CD4-positive, alpha-beta T cell treated with Interferon gamma for 1 hour (primary cell): ENCODE results near the gene MIGA2.

Experiments
- DNase-seq: peaks from one replicate; pipeline ENCODE4 v3.0.0-alpha.2; 2020

Gene MIGA2

GRCh38 chr9:129075996-129076639 is 39.7 kb downstream of the MIGA2 start:
- DNase-seq, result no peak

- no peak for DNase-seq
Measured at GRCh38 chr9:129076640-129077037, 40.2 kb downstream of the MIGA2 start.

- DNase-seq, result no peak
Measured at GRCh38 chr9:129077236-129077635, 40.8 kb downstream of the MIGA2 start.

GRCh38 chr9:129078691-129079503 is 42.5 kb downstream of the MIGA2 start:
- DNase-seq, result no peak

- no peak for DNase-seq
Measured at GRCh38 chr9:129079829-129080228, 43.4 kb downstream of the MIGA2 start.

- DNase-seq, result no peak
Measured at GRCh38 chr9:129080298-129080600, 43.8 kb downstream of the MIGA2 start.

GRCh38 chr9:129080601-129081387 is 44.4 kb downstream of the MIGA2 start, which contains the start of gene DOLPP1:
Gene DOLPP1 (plus strand): TSS chr9:129081111. CDS start chr9:129081132, 21 bp downstream.
- peak; percentile 100 for DNase-seq

GRCh38 chr9:129081388-129081904 is 45.0 kb downstream of the MIGA2 start:
- no peak for DNase-seq

- DNase-seq, result no peak
Measured at GRCh38 chr9:129084087-129084486, 47.7 kb downstream of the MIGA2 start.

GRCh38 chr9:129089246-129089645 is 52.8 kb downstream of the MIGA2 start:
- DNase-seq, result no peak

GRCh38 chr9:129093602-129094386 is 57.4 kb downstream of the MIGA2 start:
- DNase-seq, result no peak

- no peak for DNase-seq
Measured at GRCh38 chr9:129094387-129095169, 58.2 kb downstream of the MIGA2 start.

- DNase-seq, result no peak
Measured at GRCh38 chr9:129095170-129095667, 58.8 kb downstream of the MIGA2 start.

- DNase-seq, result no peak
Measured at GRCh38 chr9:129095908-129096307, 59.5 kb downstream of the MIGA2 start.

- DNase-seq, result no peak
Measured at GRCh38 chr9:129097671-129098306, 61.4 kb downstream of the MIGA2 start.

- DNase-seq, result no peak
Measured at GRCh38 chr9:129098328-129098727, 61.9 kb downstream of the MIGA2 start.

GRCh38 chr9:129100383-129101169 is 64.2 kb downstream of the MIGA2 start:
- no peak for DNase-seq

- DNase-seq, result no peak
Measured at GRCh38 chr9:129101279-129101678, 64.9 kb downstream of the MIGA2 start.

- DNase-seq, result no peak
Measured at GRCh38 chr9:129102095-129102525, 65.7 kb downstream of the MIGA2 start.
